T-helper 9 cell (primary cell): ENCODE data around the gene SDK1.

ENCODE experiments used
- DNase-seq: peaks from one replicate; pipeline ENCODE4 v3.0.0-alpha.2; 2020

The SDK1 gene

DNA sequence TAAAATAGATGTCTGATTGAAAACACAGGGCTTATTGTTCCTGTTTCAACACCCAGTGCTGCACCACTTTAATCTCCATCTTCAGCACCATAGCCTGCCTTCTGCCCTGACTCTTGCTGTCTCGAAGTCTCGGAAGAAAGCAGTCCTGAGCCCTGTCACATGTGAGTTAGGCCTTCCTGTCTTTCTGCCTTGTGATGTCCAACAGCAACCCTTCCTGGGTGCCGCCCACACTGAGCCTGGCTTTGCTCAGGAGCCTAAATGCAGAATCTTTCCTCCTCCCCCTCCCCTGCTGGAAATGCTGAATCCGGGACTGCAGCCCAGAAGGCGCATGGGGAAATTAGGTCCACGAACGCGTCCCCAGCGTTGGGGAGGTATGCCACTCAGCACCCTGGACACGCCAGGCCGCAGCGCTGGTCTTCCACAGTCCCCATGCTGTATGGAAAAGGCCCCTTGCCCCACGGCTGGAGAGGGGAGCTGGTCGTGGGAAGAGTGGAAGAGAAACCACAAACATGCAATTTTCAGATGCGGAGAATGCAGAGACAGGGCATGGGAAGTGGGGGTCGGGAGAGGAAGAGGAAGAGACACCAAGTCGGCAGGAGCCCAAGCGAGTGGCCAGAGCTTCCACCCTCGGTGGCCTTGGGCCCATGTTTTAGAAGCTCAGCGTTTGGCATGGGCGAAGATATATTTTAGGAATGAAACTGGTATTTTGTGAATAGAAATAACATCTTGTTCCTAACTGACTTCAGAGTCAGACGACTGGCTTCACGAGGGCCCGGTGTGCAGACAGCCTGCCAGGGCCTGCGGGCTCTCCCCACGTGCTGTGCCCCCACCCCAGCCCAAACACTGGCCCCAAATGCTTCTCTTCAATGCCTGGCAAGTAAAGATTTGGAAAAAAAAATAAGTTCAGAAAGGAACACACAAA lies 724.9 kb downstream of the SDK1 start:
- DNase-seq = no peak

DNA sequence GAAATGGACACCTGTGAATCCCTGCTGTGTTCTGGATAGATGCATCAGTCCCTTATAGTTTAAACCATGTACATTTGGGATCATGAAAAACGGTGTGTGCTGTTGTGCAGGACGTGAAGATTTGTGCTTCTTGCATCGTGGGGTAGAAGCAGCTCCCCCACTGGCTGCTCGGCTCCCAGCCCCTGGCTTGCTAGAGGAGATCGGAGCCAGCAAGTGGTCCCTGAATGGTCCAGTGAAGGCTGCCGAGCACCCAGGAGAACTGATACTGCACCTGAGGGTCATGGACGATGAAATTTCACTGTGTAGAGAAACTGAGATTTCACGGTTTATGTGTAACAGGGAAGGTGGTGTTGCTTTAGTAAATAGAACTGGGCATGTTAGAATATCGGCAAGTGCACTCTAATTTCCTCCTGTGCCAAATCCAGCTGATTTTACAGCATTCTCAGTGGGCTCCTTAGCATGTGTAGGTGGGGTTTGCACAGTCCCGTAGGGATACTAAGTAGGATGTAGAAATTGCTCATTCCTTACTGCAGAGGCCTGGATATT lies 726.0 kb downstream of the SDK1 start:
- no peak for DNase-seq

DNA sequence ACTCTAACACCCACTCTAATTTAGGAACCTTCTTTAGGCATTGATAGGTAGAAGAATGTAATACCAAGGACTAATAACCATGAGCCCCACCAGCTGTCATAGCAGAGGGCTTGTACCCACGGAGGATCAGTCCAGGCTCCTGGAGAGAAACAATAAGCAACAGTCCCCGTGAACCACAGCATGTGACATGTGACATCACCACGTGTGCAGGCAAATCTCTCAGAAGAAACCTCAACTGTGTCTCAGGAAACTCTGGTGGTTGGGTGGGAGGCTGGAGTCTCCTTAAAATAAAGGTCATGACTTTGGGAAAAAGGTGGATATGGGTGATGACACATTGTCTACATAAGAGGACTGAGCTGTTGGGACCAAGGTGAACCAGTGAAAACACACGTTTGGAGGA lies 727.2 kb downstream of the SDK1 start:
- DNase-seq = no peak

DNA sequence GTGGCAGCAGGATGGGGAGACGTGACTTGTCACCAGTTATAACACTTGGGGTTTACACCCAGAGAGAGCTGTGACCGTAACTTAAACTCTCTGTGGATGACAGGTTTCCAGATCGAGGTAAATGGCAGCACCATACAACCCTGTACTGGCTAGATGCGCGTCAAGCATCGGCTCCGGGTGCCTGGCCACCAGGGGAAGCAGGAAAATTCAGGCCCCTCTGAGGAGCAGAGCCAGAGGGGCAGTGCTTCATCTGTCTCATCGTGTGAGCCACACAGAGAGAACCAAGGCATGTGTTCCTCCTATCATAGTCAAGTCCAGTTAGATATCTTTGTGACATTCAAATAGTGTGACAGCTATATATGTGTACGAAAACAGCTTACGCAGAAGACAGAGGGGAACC lies 728.9 kb downstream of the SDK1 start:
- DNase-seq = no peak

DNA sequence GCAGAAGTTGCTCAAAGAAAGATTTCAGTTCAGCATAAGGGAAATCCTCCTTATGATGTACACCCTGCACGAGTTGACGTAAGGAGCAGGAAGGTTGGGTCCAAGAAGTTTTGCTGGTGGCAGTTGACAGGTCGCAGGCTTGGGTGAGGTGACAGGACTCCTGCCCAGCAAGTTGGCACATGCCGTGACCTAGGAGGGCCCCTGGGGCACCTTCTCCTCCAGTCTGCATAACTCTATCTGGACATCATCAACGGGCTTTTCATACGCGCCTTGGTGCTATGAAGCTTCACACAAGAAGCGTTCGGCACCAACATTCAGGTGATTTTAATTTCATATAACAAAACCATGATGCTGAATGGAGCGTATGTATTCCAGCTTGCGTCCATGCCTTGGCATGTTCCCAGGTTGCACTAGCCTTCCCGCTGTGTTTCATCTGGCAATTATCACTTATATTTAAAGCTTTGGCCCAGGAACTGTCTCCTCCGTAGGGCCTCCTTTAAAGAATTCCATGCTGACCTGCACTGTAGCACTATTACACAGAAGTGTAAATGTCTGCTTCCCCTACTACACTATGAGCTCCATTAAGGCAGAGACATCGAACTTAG lies 729.4 kb downstream of the SDK1 start:
- DNase-seq = no peak

DNA sequence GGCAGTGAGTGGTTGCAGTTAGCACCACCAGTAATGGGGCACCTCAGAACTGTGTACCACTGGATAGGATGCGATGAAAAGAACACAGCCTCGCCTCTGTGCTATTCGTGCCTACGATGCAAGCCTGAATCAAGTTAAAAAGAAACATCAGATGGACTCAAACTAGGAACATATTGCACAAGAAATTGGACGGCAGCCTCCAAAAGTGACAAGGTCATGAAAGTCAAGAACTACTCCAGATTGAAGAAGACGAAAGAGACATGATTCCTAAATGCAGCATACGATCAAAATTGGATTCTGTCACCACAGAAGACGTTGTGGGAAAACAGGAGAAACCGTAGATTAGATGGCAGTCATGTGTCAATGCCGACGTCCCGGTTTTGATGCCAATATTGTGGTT lies 732.9 kb downstream of the SDK1 start:
- DNase-seq = no peak

DNA sequence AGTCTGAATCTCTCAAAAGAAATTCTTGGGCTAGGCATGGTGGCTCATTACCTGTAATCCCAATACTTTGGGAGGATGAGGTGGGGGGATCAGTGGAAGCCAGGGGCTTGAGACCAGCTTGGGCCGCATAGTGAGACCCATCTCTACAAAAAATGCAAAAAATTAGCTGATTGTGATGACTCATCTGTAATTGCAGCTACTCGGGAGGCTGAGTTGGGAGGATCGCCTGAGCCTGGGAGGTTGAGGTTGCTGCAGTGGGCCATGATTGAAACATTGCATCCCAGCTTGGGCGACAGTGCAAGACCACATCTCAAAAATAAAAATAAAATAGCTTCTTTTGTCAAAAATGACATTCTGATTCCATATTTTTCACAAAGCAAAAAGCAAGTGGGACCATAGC lies 736.3 kb downstream of the SDK1 start:
- no peak for DNase-seq

DNA sequence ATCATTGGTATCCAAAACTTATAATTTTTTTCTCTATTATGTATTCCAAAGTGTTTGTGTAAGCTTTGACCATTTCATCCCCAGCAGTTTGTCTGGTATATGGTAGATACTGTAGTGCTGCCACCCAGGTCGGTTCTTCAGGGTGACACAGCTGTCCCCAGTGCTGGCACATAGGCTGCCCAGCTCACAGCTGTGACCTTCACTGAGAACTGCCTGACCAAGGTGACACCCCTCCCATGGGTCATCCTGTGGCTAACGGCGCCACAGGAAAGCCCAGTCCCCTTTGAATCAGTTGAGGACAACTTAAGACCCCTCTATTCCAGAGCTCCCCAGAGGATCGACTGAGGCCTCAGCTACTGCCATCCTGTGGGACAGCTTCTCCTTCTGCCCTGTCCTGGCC lies 736.8 kb downstream of the SDK1 start:
- DNase-seq = no peak

DNA sequence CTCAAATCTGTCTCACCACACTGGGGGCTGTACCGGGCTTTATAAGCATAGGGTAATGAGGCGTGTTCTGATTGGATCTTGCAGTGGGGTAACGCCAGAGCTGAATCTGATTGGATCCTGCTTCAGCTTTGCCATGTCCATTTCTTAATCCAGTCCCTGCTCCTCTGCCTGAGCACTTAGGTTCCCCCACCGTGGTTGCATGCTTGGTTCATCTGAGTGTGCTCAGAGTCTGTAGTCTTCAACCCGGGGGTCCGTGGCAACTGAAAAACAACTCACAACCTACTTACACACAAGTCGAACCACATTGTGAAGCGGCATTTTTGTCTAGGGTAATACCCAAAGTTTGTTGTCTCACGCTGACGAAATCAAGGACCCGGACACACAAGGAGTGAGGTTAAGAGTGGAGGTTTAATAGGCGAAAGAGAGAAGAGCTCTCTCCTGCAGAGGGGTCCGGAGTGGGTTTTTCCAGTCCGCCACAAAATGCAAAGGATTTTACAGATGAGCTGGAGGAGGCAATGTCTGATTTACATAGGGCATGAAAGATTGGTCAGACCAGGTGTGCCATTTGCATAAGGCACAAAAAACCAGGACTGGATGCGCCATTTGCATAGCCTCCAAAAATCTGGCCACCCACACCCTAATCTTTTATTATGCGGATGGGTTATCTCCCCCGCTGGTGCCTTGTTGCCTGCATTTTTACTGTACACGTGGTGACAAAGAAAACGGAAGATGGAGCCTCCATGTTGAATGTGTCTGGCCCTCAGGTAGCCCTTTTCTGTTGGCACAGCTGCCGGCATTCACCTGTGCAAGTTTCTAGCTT lies 739.3 kb downstream of the SDK1 start:
- DNase-seq = no peak

DNA sequence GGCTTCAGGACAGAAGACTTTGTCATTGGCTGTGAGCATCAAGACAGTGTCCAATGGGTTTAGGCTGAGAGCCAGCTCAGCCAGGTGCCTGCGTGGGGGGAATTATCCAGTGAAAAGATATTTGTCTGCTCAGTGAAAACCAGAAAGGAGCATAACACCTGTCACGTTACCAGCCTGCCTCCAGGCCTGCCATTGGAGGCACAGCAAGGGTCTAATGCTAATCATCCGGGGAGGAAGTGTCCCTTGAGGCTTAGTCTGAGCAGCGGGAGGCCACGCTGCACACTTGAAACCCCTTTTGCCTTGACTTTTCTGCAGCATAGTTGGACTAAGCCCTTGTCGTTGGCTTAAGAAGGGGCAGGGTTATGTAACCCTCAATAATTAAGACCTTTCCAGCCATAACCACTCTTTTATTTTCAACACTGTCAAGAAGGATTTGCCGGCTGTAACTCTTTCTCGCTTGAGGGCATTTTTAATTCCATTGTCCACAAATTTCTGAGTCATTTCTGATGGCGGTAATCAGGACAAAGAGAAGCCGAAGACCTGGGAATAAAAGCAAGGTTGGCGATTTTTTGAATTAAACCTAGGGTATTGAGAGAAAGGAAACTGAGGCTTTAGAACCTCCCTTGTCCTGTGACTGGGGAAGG lies 741.5 kb downstream of the SDK1 start:
- DNase-seq = no peak

DNA sequence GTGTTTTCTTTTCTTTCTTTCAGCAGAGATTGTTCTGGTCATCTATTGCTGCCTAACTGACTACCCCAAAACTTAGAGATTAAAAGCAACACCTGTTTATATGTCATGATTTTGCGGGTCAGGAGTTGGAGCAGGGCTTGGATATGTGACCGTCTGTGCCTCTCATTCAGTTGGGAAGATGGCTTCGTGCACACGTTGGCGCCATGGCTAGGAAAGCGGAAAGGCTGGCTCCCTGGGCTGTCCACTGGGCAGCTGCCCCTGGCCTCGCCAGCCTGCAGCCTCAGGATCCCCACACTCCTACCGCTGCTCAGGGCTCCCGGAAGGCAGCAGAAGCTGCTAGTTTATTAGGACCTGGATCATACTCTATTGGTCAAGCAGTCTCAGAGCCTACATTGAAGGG lies 742.9 kb downstream of the SDK1 start:
- DNase-seq = no peak

DNA sequence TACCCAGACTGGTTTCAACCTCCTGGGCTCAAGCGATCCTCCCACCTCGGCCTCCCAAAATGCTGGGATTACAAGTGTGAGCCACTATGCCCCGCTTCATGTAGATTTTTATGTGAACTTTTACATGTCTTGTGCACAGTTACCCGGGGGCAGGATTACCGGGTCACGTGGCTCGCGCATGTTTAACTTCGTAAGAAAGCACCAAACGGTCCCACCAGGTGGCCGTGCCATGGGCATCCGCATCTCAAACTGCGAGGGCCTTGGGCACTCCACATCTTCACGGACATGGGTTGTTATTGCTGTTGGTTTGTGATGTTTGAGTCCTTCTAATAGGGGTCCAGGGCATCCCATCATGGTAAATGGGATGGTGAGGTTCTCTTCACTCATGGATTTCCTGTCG lies 744.4 kb downstream of the SDK1 start:
- no peak for DNase-seq

DNA sequence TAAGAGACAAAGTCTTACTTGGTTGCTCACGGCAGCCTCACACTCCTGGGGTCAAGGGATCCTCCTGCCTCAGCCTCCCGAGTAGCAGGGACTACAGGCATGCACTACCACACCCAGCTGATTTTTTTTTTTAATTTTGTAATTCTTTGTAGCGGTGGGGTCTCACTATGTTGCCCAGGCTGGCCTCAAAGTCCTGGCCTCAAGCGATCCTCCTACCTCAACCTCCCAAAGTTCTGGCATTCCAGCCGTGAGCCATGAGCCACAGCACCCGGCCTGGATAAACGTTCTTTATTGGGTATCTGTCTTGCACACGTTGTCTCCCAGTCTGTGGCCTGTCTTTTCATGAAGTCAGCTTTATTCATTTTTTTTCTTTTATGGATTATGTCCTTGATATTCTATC lies 744.9 kb downstream of the SDK1 start:
- DNase-seq = no peak

DNA sequence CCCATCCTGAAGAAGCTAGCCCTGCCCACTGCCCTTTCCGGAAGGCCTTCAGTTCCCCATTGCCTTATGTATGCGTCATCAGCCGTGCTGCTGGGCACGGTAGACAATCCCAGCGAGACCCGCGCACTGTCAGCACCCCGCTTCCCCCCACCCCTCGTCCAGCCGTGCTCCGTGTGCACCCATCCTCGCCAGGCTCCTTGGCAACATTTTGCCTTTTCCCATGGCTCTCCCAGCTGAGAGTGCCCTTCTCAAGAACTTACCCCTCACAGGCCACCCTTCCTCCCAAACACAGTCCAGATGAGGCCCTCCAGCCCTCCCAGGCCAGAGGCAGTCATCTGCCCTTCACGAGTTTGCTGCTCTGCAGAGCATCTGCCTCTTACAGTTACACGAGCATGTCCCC lies 747.3 kb downstream of the SDK1 start:
- no peak for DNase-seq

DNA sequence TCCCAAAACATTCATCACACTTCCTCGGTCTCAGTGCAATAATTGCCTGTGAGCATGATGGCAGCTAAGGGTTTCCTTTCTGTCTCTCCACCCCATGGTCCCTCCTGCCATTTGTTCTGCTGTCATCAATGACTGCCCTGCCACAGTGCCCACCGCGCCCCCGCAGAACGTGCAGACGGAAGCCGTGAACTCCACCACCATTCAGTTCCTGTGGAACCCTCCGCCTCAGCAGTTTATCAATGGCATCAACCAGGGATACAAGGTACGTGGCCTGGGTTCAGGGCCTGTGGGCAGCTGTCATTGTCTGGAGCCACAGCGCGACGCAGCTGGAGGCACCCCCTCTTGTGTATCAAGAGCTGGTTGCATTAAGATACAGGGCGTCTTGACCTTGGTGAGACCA lies 748.1 kb downstream of the SDK1 start:
- DNase-seq = no peak

DNA sequence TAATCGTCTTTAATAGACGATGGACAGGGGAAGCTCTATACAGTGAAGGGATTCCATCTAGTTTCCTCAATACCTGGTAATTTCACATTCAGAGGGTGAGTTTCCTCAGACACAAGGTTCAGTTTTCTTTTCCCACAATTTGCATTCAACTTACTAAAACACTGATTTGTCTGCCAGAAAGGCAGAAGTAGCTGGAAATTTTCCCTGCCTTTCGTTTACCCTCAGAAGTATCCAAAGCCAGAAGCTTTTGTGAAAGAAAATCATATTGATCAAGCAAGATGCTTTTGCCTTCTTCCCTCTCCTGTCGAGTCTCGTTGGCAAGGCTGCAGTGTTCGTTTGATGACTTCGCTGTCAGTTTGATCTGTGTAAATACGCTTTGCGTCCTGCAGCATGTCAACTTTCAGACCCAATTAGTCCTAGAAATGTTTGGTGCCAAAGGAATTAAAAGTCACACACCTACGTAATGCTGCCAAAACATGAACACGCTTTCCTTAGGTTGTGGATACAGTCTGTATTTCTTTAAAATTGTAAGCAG lies 749.1 kb downstream of the SDK1 start:
- DNase-seq = no peak

DNA sequence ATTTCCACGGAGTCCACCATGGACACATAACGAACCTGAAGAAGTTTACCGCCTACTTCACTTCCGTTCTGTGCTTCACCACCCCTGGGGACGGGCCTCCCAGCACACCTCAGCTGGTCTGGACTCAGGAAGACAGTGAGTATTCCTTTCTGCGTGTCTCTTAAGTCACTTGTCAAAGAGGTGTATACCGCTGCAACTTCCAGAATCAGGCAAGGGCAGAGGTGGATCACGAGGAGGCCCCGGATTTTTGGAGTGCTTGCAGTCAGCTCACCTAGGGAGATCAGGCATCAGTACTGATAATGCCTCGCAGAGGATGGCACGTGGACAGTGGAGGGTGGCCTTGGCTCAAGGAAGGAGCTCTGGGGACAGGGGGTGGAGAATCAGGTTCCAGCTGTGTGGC lies 750.6 kb downstream of the SDK1 start:
- no peak for DNase-seq

DNA sequence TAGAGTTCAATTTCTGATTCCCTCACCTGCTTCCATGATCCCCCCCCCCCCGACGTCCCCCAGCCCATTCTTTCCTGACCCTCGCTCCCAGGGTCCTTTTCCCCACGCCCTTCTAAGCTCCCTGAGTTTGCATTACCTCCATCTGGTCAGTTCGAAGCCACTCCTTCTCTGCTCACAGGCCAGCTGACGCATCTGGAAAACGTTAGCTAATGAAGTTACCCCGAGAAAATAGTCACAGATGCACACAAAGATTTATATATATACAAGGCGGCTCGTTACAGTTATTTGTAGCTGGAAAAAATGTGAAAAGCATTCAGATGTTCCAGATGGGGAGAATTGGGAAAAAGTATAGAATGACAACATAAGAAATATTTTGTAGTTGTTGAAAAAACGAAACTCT lies 751.1 kb downstream of the SDK1 start:
- DNase-seq = no peak

DNA sequence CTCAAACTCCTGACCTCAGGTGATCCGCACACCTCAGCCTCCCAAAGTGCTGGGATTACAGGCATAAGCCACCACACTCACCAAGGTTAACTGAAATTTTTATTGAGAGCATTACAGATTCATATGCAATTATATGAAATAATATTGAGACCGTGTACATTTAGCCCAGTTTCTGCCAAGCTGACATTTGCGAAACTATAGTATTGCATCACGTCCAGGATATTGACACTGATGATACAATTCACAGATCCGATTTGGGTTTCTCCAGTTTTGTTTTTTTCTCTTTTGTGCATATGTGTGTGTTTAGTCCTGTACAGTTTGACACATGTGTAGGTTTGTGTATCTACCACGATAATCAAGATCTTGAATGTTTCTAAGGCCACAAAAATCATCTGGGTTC lies 753.1 kb downstream of the SDK1 start:
- DNase-seq = no peak

DNA sequence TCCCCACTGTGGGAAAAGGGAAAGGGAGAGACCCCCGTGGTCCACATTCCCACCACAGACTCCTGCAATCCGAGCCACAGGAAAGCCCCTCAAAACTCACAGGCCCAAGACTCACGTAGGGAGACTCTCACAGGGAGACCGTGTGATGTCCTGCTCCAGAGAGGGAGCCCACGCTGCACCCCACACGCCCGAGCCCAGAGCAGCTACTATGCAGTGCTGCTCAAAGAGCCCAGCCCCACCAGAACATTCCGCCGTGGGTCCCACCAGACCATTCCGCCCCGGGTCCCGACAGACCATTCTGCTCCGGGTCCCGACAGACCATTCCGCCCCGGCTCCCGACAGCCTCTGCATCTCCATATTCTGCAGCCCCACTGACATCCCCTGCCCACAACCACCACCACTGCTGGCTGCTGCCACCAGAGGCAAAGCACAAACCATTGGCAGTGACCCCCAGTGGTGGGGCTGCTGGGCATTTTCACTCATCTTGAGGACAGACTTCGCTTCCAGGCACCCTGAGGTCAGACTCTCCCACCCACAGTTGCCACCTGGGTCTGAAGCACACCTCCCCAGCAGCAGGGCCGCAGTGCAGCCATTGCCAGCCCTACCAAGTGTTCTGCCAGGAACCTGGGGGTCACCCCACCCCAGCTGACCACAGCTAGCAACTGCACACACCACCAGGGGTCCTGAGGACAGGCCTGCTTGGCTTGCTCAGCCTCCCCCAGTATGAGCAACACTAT lies 755.7 kb downstream of the SDK1 start:
- DNase-seq = no peak

DNA sequence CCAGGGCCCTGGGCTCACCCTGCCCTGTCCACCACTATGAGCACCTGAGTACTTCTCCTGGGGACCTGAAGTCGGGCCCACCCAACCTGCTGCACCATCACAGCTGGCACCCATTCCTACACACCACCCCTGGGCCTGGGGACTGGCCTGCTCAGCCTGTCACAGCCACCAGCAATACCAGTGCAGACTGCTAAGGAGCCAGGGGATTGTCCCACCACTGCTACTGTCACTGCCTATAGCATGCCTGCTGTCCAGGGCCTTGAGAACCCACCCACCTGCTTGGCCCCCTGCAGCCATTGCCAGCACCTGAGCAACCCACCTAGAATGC lies 756.2 kb downstream of the SDK1 start:
- no peak for DNase-seq

DNA sequence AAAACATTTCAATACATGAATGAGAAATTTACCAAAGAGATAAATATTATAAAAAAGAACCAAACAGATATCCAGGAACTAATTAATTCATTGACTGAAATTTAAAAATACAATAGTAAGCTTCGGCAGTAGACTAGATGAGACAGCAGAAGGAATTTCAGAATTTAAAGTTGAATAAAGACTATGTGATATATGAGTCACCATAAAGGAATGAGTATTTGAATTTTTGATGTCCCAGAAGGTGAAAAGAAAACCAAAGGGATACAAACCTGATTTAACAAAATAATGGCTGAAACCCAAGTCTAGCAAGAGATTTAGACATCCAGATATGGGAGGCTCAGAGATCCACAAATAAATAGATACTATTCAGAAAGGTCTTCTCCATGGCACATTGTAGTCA lies 757.1 kb downstream of the SDK1 start:
- no peak for DNase-seq
